ENCODE results near the gene CRYBB2.

DNA sequence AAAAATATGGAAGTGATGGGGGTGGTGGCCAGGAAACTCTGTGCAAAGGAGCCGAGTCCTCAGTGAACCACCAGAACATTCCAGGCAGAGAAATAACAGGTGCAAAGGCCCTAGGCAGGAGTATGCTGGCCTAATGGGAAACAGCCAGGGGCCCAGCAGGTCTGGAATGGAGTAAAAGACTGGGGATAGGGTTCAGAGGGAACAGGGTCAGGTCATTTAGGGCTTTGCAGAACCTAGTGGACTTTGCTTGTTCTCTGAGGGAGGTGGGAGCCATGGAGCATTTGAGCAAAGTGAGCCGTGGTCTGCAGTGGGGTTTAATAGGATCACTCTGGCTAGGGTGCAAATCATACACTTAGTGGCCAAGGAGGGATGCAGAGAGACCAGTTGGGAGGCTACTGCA is 11.1 kb upstream of the CRYBB2 start:
- TF ChIP-seq TAF1 (conservative IDR thresholded peaks at IDR 0.05) (no peak), RXRA (IDR thresholded peaks at IDR 0.05) (peak in 1 of 2 donors; percentile 20), YY1 (IDR thresholded peaks at IDR 0.05) (no peak), GABPA (IDR thresholded peaks at IDR 0.05 in 1 of 2, conservative IDR thresholded peaks at IDR 0.05 in 1 of 2) (no peak), RAD21 (IDR thresholded peaks at IDR 0.05) (no peak), NR2F2 (IDR thresholded peaks at IDR 0.05) (no peak), SP1 (IDR thresholded peaks at IDR 0.05) (no peak), HNF4G (IDR thresholded peaks at IDR 0.05) (no peak)
- TF ChIP-seq, protein P1, sequence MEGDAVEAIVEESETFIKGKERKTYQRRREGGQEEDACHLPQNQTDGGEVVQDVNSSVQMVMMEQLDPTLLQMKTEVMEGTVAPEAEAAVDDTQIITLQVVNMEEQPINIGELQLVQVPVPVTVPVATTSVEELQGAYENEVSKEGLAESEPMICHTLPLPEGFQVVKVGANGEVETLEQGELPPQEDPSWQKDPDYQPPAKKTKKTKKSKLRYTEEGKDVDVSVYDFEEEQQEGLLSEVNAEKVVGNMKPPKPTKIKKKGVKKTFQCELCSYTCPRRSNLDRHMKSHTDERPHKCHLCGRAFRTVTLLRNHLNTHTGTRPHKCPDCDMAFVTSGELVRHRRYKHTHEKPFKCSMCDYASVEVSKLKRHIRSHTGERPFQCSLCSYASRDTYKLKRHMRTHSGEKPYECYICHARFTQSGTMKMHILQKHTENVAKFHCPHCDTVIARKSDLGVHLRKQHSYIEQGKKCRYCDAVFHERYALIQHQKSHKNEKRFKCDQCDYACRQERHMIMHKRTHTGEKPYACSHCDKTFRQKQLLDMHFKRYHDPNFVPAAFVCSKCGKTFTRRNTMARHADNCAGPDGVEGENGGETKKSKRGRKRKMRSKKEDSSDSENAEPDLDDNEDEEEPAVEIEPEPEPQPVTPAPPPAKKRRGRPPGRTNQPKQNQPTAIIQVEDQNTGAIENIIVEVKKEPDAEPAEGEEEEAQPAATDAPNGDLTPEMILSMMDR (IDR thresholded peaks at IDR 0.05; ENCODE audit: low read depth, low read length, missing input control) = no peak
- TF ChIP-seq, protein P2, sequence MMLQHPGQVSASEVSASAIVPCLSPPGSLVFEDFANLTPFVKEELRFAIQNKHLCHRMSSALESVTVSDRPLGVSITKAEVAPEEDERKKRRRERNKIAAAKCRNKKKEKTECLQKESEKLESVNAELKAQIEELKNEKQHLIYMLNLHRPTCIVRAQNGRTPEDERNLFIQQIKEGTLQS (IDR thresholded peaks at IDR 0.05) = no peak
- TF ChIP-seq, protein P3, sequence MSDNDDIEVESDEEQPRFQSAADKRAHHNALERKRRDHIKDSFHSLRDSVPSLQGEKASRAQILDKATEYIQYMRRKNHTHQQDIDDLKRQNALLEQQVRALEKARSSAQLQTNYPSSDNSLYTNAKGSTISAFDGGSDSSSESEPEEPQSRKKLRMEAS (IDR thresholded peaks at IDR 0.05) = no peak
- TF ChIP-seq, protein P4, sequence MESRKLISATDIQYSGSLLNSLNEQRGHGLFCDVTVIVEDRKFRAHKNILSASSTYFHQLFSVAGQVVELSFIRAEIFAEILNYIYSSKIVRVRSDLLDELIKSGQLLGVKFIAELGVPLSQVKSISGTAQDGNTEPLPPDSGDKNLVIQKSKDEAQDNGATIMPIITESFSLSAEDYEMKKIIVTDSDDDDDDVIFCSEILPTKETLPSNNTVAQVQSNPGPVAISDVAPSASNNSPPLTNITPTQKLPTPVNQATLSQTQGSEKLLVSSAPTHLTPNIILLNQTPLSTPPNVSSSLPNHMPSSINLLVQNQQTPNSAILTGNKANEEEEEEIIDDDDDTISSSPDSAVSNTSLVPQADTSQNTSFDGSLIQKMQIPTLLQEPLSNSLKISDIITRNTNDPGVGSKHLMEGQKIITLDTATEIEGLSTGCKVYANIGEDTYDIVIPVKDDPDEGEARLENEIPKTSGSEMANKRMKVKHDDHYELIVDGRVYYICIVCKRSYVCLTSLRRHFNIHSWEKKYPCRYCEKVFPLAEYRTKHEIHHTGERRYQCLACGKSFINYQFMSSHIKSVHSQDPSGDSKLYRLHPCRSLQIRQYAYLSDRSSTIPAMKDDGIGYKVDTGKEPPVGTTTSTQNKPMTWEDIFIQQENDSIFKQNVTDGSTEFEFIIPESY (IDR thresholded peaks at IDR 0.05) = no peak

All from liver (tissue), 3 donors.